KOPT-K1 (cell line): ENCODE results near the gene LRRC2.

ENCODE experiments used
- H3K27ac ChIP-seq: fragments of 200-600 bp; sonication (generic); 2 replicates; pipeline ENCODE4 v1.5.1; 2016; ENCODE audit warnings: antibody characterized with exemption, mild to moderate bottlenecking, low read depth, low read length; ENCODE audit not compliant: poor library complexity, severe bottlenecking
- H3K36me3 ChIP-seq: fragments of 200-600 bp; sonication (generic); 2 replicates; pipeline ENCODE4 v1.5.1; 2017; ENCODE audit warnings: antibody characterized with exemption, mild to moderate bottlenecking, low read length, moderate library complexity; ENCODE audit not compliant: insufficient read depth
- H3K9me3 ChIP-seq: fragments of 200-600 bp; sonication (generic); 2 replicates; pipeline ENCODE4 v1.5.1; 2017; ENCODE audit warnings: antibody characterized with exemption, low read length, mild to moderate bottlenecking; ENCODE audit not compliant: insufficient read depth, poor library complexity, severe bottlenecking

Gene LRRC2

GRCh38 chr3:46479021-46479420 lies 87.1 kb downstream of the LRRC2 start:
- Histone ChIP-seq H3K36me3 (no peaks in the 10 kb centered on the region), H3K27ac (no peak overlapping the region), H3K9me3 (peaks cover 9% of the 10 kb centered on the region)

DNA sequence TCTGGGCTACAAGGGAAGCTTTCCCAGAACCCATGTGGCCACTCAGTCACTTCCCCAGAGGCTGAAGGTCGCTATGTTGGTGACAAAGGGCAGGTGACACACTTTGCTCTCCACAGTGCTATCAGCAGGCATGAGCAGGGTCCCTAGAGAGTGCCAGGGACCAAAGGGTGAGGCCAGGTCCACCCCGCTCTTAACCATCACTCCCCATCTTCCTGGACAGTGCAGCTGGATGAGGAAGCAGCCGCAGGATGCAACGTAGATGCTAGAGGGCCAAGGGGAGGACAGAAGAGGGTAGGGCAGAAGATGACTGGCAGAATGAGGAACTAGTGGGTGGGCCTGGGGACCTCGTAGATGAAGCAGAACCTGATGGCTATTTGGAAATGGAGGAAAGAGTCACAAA lies 87.8 kb downstream of the LRRC2 start:
- Histone ChIP-seq H3K36me3 (no peaks in the 10 kb centered on the region), H3K9me3 (peaks cover 9% of the 10 kb centered on the region), H3K27ac (no peak overlapping the region)

GRCh38 chr3:46477756-46478155 lies 88.3 kb downstream of the LRRC2 start:
- Histone ChIP-seq H3K36me3 (no peaks in the 10 kb centered on the region), H3K9me3 (peaks cover 9% of the 10 kb centered on the region), H3K27ac (no peak overlapping the region)

DNA sequence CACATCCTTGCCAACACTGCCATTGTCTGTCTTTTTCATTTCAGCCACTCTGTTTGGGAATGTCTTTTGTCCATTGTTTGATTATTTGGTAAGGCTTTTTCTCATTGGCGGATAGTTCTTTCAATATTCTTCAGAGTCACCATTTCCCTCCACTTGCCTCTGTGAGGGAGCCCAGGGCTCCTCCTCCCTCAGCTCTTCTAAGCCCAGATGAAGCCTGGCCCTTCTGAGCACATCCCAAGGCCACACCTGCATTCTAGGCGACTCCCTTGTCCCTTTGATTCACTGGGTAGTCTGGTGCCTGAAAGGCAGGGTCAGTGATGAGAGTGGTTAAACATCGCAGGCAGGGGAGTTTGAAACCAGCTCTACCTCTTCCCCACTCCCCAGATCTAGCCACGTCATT lies 89.0 kb downstream of the LRRC2 start:
- Histone ChIP-seq H3K27ac (no peak overlapping the region), H3K36me3 (no peaks in the 10 kb centered on the region), H3K9me3 (peaks cover 9% of the 10 kb centered on the region)

GRCh38 chr3:46472736-46473135 lies 93.4 kb downstream of the LRRC2 start:
- Histone ChIP-seq H3K9me3 (peaks cover 9% of the 10 kb centered on the region), H3K36me3 (no peaks in the 10 kb centered on the region), H3K27ac (no peak overlapping the region)

DNA sequence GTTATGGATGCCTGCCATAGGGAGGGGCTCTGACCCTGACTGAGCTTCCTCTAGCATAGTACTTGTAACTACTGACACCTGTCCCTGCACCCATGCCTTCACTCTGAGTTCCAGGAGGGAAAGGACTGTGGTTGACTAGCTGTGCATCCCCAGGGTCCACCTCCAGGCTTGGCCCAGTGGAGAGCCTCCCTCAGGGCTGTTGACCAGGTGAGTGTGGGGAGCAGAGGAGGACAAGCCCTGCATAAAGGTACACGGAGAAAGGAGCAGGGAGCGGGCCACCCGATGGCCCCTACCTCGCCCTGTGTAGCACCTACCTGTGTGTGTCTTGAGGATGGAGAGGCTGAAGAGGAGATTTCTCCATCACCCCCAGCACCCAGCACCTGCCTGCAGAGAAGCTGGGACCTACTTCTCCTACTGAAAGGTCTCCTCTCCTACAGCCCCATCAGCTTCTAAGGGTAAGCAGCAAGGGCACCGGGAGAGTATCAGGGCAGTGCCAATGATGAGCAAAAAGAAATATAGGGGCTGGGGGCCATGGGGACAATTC lies 94.7 kb downstream of the LRRC2 start:
- no peaks in the 10 kb centered on the region for H3K36me3 ChIP-seq
- no peak overlapping the region for H3K27ac ChIP-seq
- H3K9me3 ChIP-seq, result peaks cover 9% of the 10 kb centered on the region

- Histone ChIP-seq H3K9me3 (peaks cover 9% of the 10 kb centered on the region), H3K36me3 (no peaks in the 10 kb centered on the region), H3K27ac (no peak overlapping the region)
Observed at GRCh38 chr3:46470831-46471230, 95.3 kb downstream of the LRRC2 start.

DNA sequence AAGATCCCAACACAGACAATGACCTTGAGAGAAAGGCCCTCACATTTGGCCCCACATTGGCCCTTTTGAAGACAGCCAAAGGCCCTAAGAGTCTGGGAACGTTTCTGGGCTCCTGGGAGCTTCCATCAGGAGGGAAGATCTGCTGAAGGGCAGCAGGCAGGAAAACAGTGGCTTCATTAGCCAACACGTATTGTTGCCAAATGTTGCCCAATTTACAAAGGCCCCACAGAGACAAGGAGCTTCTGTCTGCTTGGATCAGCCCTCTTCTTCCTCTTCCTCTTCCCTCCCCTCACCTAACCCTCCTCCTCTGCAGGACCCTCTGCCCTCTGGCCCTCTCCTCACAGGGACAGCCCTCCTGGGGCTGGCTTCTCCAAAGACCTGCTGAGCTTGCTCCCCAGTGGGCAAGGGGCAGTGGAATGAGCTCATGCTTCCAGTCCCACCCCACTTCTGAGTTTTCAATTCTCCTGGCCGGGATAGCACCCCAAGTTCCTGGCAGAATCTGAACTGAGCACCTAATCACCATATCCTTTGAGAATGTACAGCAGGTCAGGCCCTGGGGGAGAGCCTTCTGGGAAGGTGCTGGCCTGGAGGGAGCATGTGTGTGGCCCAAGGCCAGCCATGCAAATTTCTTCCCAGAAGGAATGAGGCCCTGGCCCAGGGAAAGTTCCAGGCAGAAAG lies 96.3 kb downstream of the LRRC2 start:
- H3K9me3 ChIP-seq, result peaks cover 3% of the 10 kb centered on the region
- H3K36me3 ChIP-seq, result no peaks in the 10 kb centered on the region
- no peak overlapping the region for H3K27ac ChIP-seq

DNA sequence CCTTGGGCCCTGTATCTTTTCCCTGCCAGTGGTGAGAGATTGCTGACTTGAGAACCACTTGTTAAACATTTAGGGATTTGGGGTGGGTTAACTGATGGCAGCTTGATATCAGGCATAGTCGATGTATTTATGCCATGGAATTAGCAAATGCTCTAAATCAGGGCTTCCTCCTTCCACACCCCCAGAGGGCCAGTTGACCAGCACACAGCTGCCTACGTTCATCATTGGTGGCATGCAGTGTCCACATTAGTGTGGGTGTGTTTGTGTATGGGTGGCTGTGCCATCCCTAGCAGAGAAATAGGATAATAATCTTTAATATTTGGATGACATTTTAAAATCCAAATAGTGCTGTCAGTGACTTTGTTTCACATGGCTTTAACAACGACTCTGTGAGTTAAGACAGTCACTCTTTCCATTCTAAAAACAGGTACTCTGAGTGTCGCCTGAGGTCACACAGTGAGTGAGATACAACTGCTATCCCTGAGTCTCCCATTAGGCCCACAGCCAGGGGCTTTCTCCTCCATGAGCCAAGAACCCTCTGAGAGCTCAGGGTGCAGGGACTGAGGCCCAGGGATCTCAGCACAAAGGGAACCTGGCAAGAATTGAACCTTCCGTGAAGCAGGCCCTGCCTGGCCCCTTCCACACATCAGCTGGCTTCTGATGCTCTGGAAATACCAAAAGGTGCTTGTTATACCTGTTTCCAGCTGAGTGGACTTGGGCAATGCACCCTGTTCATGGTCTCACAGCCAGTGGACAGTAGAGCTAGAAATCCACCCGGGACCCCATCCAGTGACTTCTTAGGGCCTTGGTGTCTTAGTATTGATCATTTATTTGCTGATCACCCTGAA lies 97.1 kb downstream of the LRRC2 start:
- Histone ChIP-seq H3K9me3 (no peaks in the 10 kb centered on the region), H3K36me3 (no peaks in the 10 kb centered on the region), H3K27ac (no peak overlapping the region)

- Histone ChIP-seq H3K36me3 (no peaks in the 10 kb centered on the region), H3K27ac (no peak overlapping the region), H3K9me3 (no peaks in the 10 kb centered on the region)
Observed at GRCh38 chr3:46467562-46467961, 98.5 kb downstream of the LRRC2 start.

DNA sequence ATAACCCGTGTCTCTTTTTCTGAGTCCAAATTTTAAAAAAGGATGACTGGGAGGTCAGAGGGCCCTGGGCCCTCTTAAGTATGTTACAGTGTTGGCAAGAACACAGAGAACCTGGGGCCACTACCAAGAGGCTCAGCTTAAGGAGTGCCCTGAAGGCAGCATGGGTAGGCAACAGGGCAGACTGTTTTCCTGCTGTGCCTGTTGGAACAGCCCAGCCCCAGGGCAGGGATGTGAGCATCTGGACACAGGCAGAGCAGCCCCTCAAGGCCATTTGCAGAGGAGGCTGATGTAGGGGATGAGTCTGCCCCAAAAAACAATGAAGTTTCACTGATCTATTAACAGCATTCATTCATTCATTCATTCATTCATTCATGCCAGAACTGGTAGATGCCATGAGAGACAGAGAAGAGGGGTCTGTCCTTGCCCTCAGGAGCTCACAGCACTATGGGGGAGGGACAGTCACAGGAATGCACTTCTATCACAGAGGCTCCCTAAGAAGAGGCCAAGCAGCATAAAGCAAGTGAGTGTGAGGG lies 99.2 kb downstream of the LRRC2 start:
- H3K27ac ChIP-seq, result no peak overlapping the region
- no peaks in the 10 kb centered on the region for H3K36me3 ChIP-seq
- no peaks in the 10 kb centered on the region for H3K9me3 ChIP-seq

GRCh38 chr3:46466273-46466672 lies 99.8 kb downstream of the LRRC2 start:
- H3K9me3 ChIP-seq, result no peaks in the 10 kb centered on the region
- no peak overlapping the region for H3K27ac ChIP-seq
- no peaks in the 10 kb centered on the region for H3K36me3 ChIP-seq
